CD4-positive, CD25-positive, alpha-beta regulatory T cell (primary cell): ENCODE measurements around the gene ALAS1. TPM values are rescaled to one million over a fixed set of nuclear protein-coding genes. Genes with fewer than 3 reads are reported as not detected.

Experiments
- ATAC-seq, 2 donors: fragments of 150-1000 bp; cut with Tn5 transposase; one replicate each; pipeline ENCODE4 v1.10.0; 2021; ENCODE audit warnings: low read depth in 2 of 2, moderate number of reproducible peaks in 2 of 2, moderate library complexity in 1 of 2
- DNase-seq, 3 donors: peaks; one replicate each; pipeline versions ENCODE4 v3.0.0 to v3.0.0-alpha.2; 2012 to 2022; ENCODE audit warnings: mixed read lengths in 1 of 3
- H3K27ac ChIP-seq: one replicate; pipeline ENCODE4 v1.7.0; 2013; ENCODE audit warnings: mild to moderate bottlenecking, low read length; ENCODE audit not compliant: insufficient read depth, poor library complexity, severe bottlenecking
- H3K27me3 ChIP-seq: one replicate; pipeline ENCODE4 v1.7.0; 2013; ENCODE audit warnings: low read length; ENCODE audit not compliant: control insufficient read depth, insufficient read depth
- H3K36me3 ChIP-seq: one replicate; pipeline ENCODE4 v1.7.0; 2013; ENCODE audit warnings: mild to moderate bottlenecking, low read length, moderate library complexity; ENCODE audit not compliant: control insufficient read depth, insufficient read depth
- H3K4me1 ChIP-seq: 2 replicates; pipeline ENCODE4 v1.7.0; 2013; ENCODE audit warnings: mild to moderate bottlenecking, low read length; ENCODE audit not compliant: insufficient read depth, control insufficient read depth, poor library complexity, severe bottlenecking
- H3K4me3 ChIP-seq: one replicate; pipeline ENCODE4 v1.7.0; 2013; ENCODE audit warnings: low read depth, mild to moderate bottlenecking, low read length, moderate library complexity
- H3K9me3 ChIP-seq, 2 experiments: 1 replicate in 1 of 2; 2 replicates in 1 of 2; pipeline ENCODE4 v1.7.0; 2013; ENCODE audit warnings: low read length in 2 of 2, mild to moderate bottlenecking in 1 of 2, moderate library complexity in 1 of 2; ENCODE audit not compliant: control insufficient read depth in 2 of 2
- H3K27ac Mint-ChIP-seq, 3 donors: one replicate each; pipeline ENCODE4 v1.8.0; 2020 to 2022; ENCODE audit warnings: mild to moderate bottlenecking in 3 of 3, mixed read lengths in 3 of 3, moderate library complexity in 2 of 3
- H3K27me3 Mint-ChIP-seq: one replicate; pipeline ENCODE4 v1.8.0; 2022; ENCODE audit warnings: mild to moderate bottlenecking, mixed read lengths
- H3K36me3 Mint-ChIP-seq: one replicate; pipeline ENCODE4 v1.8.0; 2020; ENCODE audit warnings: mixed read lengths
- H3K4me1 Mint-ChIP-seq, 4 donors: one replicate each; pipeline ENCODE4 v1.8.0; 2020 to 2022; ENCODE audit warnings: mixed read lengths in 4 of 4, mild to moderate bottlenecking in 1 of 4
- H3K4me3 Mint-ChIP-seq, 4 donors: one replicate each; pipeline ENCODE4 v1.8.0; 2020 to 2022; ENCODE audit warnings: mild to moderate bottlenecking in 4 of 4, mixed read lengths in 4 of 4, moderate library complexity in 3 of 4
- H3K9me3 Mint-ChIP-seq, 7 donors: one replicate each; pipeline ENCODE4 v1.8.0; 2020 to 2022; ENCODE audit warnings: mixed read lengths in 7 of 7, mild to moderate bottlenecking in 3 of 7, moderate library complexity in 2 of 7
- polyA plus RNA-seq, 4 donors: library from polyadenylated mRNA; unstranded; fragments of 300-500 nt; fragmentation: Illumina TruSeq; gene quantifications; one replicate each; pipeline ENCODE4 v1.2.3, GENCODE V29; 2021
- total RNA-seq: library from RNA; stranded (reverse); gene quantifications from one replicate; pipeline ENCODE4 v1.2.3, GENCODE V29; 2022

The ALAS1 gene
- total and polyA plus RNA-seq, 5 donors from 2014 or later = 17.1 to 41.4 (median 27.7) TPM

GRCh38 chr3:52218937-52219650, 21.1 kb downstream of the ALAS1 start:
- H3K27me3 Mint-ChIP-seq = no peaks in the 10 kb centered on the region
- H3K36me3 Mint-ChIP-seq = peaks cover 15% of the 10 kb centered on the region
- Histone ChIP-seq H3K4me3 (no peak overlapping the region), H3K4me1 (peaks cover 77% of the 10 kb centered on the region), H3K9me3 (no peaks in the 10 kb centered on the region), H3K36me3 (peaks cover 14% of the 10 kb centered on the region), H3K27ac (peak overlapping the region; percentile 67), H3K27me3 (no peaks in the 10 kb centered on the region)
- peak overlapping the region; percentile 53 to 80 (median 72) for H3K4me3 Mint-ChIP-seq
- DNase-seq (no peak), ATAC-seq (no peak)
- peaks cover 0 to 1% (median 0%) of the 10 kb centered on the region in 7 donors for H3K9me3 Mint-ChIP-seq
- peaks cover 21 to 85% (median 56%) of the 10 kb centered on the region in 4 donors for H3K4me1 Mint-ChIP-seq
- H3K27ac Mint-ChIP-seq = peak overlapping the region; percentile 59 to 97 (median 67)

DNA sequence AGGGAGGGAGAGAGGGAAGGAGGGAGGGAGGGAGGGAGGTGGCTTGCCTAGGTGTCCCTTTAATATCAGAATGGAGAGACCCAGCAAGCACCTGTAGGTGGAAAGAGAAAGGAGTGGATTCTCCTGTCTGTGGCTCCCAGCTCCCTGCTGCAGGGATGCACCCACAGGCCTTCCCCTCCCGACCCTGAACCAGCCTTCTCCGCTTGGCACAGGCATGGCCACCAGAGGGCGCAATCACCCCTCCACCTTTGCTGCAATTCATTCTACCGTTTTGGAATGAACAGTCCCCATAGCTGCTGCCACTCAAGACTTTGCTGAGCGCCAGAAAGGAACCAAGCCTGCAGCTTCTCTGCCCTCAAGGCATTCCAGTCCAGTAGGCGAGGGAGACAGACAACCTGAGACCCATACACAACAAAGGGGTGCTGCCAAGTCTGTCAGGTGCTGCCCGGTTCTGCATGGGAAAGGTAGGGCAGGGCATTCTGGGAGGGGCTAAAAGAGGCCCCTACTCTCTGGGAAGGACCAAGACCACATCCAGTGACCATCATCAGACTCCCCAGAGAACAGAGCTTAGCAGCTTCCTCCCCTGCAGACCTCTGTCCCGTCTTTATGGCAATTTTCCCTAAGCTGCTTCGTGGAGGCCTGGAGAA, 22.5 kb downstream of the ALAS1 start:
- peaks cover under 1% of the 10 kb centered on the region for H3K36me3 ChIP-seq
- no peaks in the 10 kb centered on the region for H3K9me3 ChIP-seq
- Mint-ChIP-seq H3K9me3 (peaks cover 0 to 1% (median 0%) of the 10 kb centered on the region in 7 donors), H3K27ac (peak overlapping the region; percentile 65 to 80 (median 73)), H3K4me1 (peaks cover 17 to 90% (median 52%) of the 10 kb centered on the region in 4 donors), H3K27me3 (no peaks in the 10 kb centered on the region), H3K4me3 (peak overlapping the region; percentile 66 to 96 (median 82)), H3K36me3 (peaks cover 4% of the 10 kb centered on the region)
- ATAC-seq (peak; percentile 59 to 63), DNase-seq (peak; percentile 70 to 87 (median 83))
- H3K4me1 ChIP-seq = peaks cover 81% of the 10 kb centered on the region
- no peak overlapping the region for H3K4me3 ChIP-seq
- H3K27ac ChIP-seq = no peak overlapping the region
- H3K27me3 ChIP-seq = no peaks in the 10 kb centered on the region

DNA sequence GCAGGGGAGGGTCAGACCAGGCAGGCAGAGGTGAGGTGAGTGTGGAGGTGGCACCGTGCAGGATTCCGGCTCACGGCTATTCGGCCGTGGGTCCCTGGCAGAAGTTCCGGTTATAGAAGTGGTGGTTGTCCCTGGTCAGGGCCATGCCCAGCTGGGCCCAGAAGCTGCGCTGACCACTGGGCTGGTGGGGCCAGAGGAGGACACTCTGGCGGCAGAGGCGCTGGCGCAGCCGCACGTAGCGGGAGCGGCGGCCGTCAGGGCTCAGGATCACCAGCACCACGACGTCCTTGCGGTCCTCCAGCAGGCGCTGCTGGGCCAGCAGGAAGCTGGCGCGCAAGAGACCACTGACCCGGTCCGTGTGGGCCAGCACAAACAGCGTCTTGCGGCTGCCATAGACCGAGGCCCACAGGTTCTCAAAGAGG, 23.2 kb downstream of the ALAS1 start:
- H3K27ac Mint-ChIP-seq = peak overlapping the region in 2 of 3 donors; percentile 14 to 89
- H3K27me3 Mint-ChIP-seq = no peaks in the 10 kb centered on the region

GRCh38 chr3:52221563-52222318, 23.8 kb downstream of the ALAS1 start:
- Mint-ChIP-seq H3K4me3 (peak overlapping the region; percentile 84 to 92 (median 85)), H3K27ac (peak overlapping the region; percentile 76 to 89 (median 87)), H3K27me3 (no peaks in the 10 kb centered on the region), H3K4me1 (peaks cover 14 to 93% (median 55%) of the 10 kb centered on the region in 4 donors), H3K36me3 (no peaks in the 10 kb centered on the region), H3K9me3 (peaks cover 0 to 1% (median 0%) of the 10 kb centered on the region in 7 donors)
- Histone ChIP-seq H3K27ac (peak overlapping the region; percentile 68), H3K4me3 (peak overlapping the region; percentile 53), H3K36me3 (no peaks in the 10 kb centered on the region), H3K9me3 (no peaks in the 10 kb centered on the region), H3K4me1 (peaks cover 86% of the 10 kb centered on the region), H3K27me3 (no peaks in the 10 kb centered on the region)
- peak; percentile 46 to 89 (median 75) for DNase-seq
- ATAC-seq = peak; percentile 65 to 71

More for the DNA sequence above, 23.2 kb downstream of the ALAS1 start:
- Histone ChIP-seq H3K4me3 (no peak overlapping the region), H3K4me1 (peaks cover 86% of the 10 kb centered on the region), H3K27me3 (no peaks in the 10 kb centered on the region), H3K27ac (peak overlapping the region; percentile 68), H3K9me3 (no peaks in the 10 kb centered on the region), H3K36me3 (no peaks in the 10 kb centered on the region)
- DNase-seq (no peak), ATAC-seq (no peak)
- peak overlapping the region in 2 of 4 donors; percentile 84 to 85 for H3K4me3 Mint-ChIP-seq
- H3K4me1 Mint-ChIP-seq = peaks cover 17 to 91% (median 53%) of the 10 kb centered on the region in 4 donors
- peaks cover 0 to 1% (median 0%) of the 10 kb centered on the region in 7 donors for H3K9me3 Mint-ChIP-seq
- no peaks in the 10 kb centered on the region for H3K36me3 Mint-ChIP-seq

GRCh38 chr3:52222319-52223221, 24.6 kb downstream of the ALAS1 start:
- ATAC-seq = no peak
- no peak for DNase-seq
- H3K4me1 ChIP-seq = peaks cover 78% of the 10 kb centered on the region
- peaks cover 2% of the 10 kb centered on the region for H3K36me3 ChIP-seq
- Mint-ChIP-seq H3K4me3 (peak overlapping the region; percentile 84 to 92 (median 85)), H3K27ac (peak overlapping the region; percentile 76 to 89 (median 87)), H3K4me1 (peaks cover 6 to 87% (median 49%) of the 10 kb centered on the region in 4 donors), H3K36me3 (no peaks in the 10 kb centered on the region), H3K27me3 (no peaks in the 10 kb centered on the region), H3K9me3 (no peaks in the 10 kb centered on the region)
- H3K9me3 ChIP-seq = no peaks in the 10 kb centered on the region
- peak overlapping the region; percentile 68 for H3K27ac ChIP-seq
- H3K27me3 ChIP-seq = no peaks in the 10 kb centered on the region
- peak overlapping the region; percentile 53 for H3K4me3 ChIP-seq

DNA sequence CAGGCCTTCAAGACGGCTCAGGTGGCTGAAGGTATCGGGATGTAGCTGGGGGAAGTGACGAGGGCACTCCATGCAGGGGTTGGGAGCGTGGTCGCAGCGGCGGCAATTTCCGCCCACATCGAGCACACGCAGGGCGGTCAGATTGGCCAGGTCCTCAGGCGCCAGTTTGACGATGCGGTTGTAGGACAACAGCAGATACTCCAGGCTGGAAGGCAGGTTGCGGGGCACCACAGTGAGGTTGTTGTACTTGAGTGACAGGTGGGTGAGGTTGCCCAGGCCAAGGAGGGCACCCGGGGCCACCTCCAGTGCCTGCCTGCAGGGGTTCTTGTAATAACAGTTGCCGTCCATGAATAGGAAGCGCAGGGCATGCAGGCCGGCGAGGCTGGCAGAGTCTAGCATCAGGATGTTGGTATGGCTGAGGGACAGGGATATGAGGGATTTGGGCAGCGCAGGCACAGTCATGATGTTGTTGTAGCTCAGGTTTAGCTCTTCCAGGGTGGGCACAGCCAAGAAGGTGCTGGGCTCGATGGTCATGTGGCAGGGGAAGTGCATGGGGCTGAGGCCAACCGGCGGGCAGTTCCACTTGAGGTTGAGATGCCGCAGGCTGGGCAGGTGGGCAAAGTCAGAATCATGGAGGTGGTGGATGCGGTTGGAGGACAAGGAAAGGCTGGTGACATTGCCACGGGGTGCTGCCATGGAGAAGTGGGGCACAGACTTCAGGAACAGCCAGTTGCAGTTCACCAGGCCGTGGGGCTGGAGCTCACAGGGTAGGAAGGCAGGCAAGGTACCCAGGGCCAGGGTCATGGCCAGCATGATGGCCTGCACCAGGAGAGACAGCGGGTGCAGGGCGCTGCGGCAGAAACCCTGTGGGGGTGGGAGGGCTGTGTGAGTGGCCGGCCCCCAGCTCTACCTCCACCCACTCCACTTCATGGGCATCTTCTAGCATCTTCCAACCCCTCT, 25.8 kb downstream of the ALAS1 start:
- H3K27me3 Mint-ChIP-seq = no peaks in the 10 kb centered on the region
- peaks cover 11% of the 10 kb centered on the region for H3K36me3 ChIP-seq
- peak overlapping the region; percentile 46 to 75 (median 60) for H3K4me3 Mint-ChIP-seq
- H3K9me3 ChIP-seq = no peaks in the 10 kb centered on the region
- H3K36me3 Mint-ChIP-seq = no peaks in the 10 kb centered on the region
- no peaks in the 10 kb centered on the region for H3K27me3 ChIP-seq
- H3K27ac ChIP-seq = no peak overlapping the region
- ATAC-seq = no peak
- no peaks in the 10 kb centered on the region for H3K9me3 Mint-ChIP-seq
- peaks cover 66% of the 10 kb centered on the region for H3K4me1 ChIP-seq
- DNase-seq = no peak
- peak overlapping the region; percentile 54 to 89 (median 87) for H3K27ac Mint-ChIP-seq
- H3K4me1 Mint-ChIP-seq = peaks cover 5 to 78% (median 45%) of the 10 kb centered on the region in 4 donors
- no peak overlapping the region for H3K4me3 ChIP-seq
